Measurements from ENCODE around the gene SMIM29. TPM values are rescaled to one million over a fixed set of nuclear protein-coding genes. Genes with fewer than 3 reads are reported as not detected.
A peak's percentile ranks its signal among the peaks of the same experiment; 100 is the strongest.

Gene SMIM29
- total RNA-seq, 1 donor from 2014 or later = 13.9 TPM

- H3K79me2 ChIP-seq (ENCODE audit: insufficient read depth, low read length) = peaks cover 31% of the 10 kb centered on the region
- no peaks in the 10 kb centered on the region for H3K36me3 ChIP-seq (ENCODE audit: insufficient read depth, low read length)
- peak overlapping the region; percentile 71 for H3K27ac Mint-ChIP-seq (ENCODE audit: unreplicated experiment)
- no peaks in the 10 kb centered on the region for H3K9me3 Mint-ChIP-seq (ENCODE audit: unreplicated experiment)
- no peaks in the 10 kb centered on the region for H3K36me3 Mint-ChIP-seq (ENCODE audit: low read depth, unreplicated experiment)
- TF ChIP-seq CTCF (IDR thresholded peaks at IDR 0.05; ENCODE audit: insufficient read depth, low read depth, low read length) (no peak), EZH2 (IDR thresholded peaks at IDR 0.05; ENCODE audit: insufficient read depth, low read length) (no peak)
- peak overlapping the region; percentile 85 for H3K4me2 ChIP-seq (ENCODE audit: low read length)
- H3K27ac ChIP-seq (ENCODE audit: low read depth, low read length) = peak overlapping the region; percentile 81
- no peak overlapping the region for H2AFZ ChIP-seq (ENCODE audit: low read depth, low read length)
- DNase-seq (ENCODE audit: low read depth) (peak; percentile 85), FAIRE-seq (no peak)
- peaks cover 33% of the 10 kb centered on the region for H3K4me1 ChIP-seq (ENCODE audit: insufficient read depth, low read length)
- H3K9me3 ChIP-seq (ENCODE audit: insufficient read depth, low read depth, low read length) = no peaks in the 10 kb centered on the region
- no peaks in the 10 kb centered on the region for H3K27me3 ChIP-seq (ENCODE audit: insufficient read depth, low read length)
- peak overlapping the region; percentile 75 for H3K4me3 Mint-ChIP-seq (ENCODE audit: unreplicated experiment)
- peaks cover 1% of the 10 kb centered on the region for H3K4me1 Mint-ChIP-seq (ENCODE audit: low read depth, unreplicated experiment)
- peak overlapping the region; percentile 62 for H3K4me3 ChIP-seq (ENCODE audit: insufficient read depth, low read depth, low read length)
- H3K27me3 Mint-ChIP-seq (ENCODE audit: low read depth, unreplicated experiment) = no peaks in the 10 kb centered on the region
- peak overlapping the region; percentile 71 for H3K9ac ChIP-seq (ENCODE audit: low read length)
- H4K20me1 ChIP-seq (ENCODE audit: insufficient read depth, low read length) = peaks cover 21% of the 10 kb centered on the region
Measured at GRCh38 chr6:34235307-34236130, 13.3 kb downstream of the SMIM29 start.

- peaks cover 14% of the 10 kb centered on the region for H4K20me1 ChIP-seq (ENCODE audit: insufficient read depth, low read length)
- Mint-ChIP-seq H3K4me1 (ENCODE audit: low read depth, unreplicated experiment) (peaks cover 3% of the 10 kb centered on the region), H3K27me3 (ENCODE audit: low read depth, unreplicated experiment) (no peaks in the 10 kb centered on the region), H3K27ac (ENCODE audit: unreplicated experiment) (no peak overlapping the region), H3K36me3 (ENCODE audit: low read depth, unreplicated experiment) (no peaks in the 10 kb centered on the region), H3K9me3 (ENCODE audit: unreplicated experiment) (no peaks in the 10 kb centered on the region), H3K4me3 (ENCODE audit: unreplicated experiment) (no peak overlapping the region)
- no peak overlapping the region for H2AFZ ChIP-seq (ENCODE audit: low read depth, low read length)
- no peak overlapping the region for H3K4me3 ChIP-seq (ENCODE audit: insufficient read depth, low read depth, low read length)
- FAIRE-seq (no peak), DNase-seq (ENCODE audit: low read depth) (no peak)
- no peaks in the 10 kb centered on the region for H3K9me3 ChIP-seq (ENCODE audit: insufficient read depth, low read depth, low read length)
- H3K4me1 ChIP-seq (ENCODE audit: insufficient read depth, low read length) = peaks cover 25% of the 10 kb centered on the region
- no peaks in the 10 kb centered on the region for H3K36me3 ChIP-seq (ENCODE audit: insufficient read depth, low read length)
- H3K27ac ChIP-seq (ENCODE audit: low read depth, low read length) = no peak overlapping the region
- no peaks in the 10 kb centered on the region for H3K27me3 ChIP-seq (ENCODE audit: insufficient read depth, low read length)
- H3K79me2 ChIP-seq (ENCODE audit: insufficient read depth, low read length) = peaks cover 24% of the 10 kb centered on the region
- no peak overlapping the region for H3K9ac ChIP-seq (ENCODE audit: low read length)
- no peak overlapping the region for H3K4me2 ChIP-seq (ENCODE audit: low read length)
- TF ChIP-seq CTCF (IDR thresholded peaks at IDR 0.05; ENCODE audit: insufficient read depth, low read depth, low read length) (no peak), EZH2 (IDR thresholded peaks at IDR 0.05; ENCODE audit: insufficient read depth, low read length) (no peak)
Measured at GRCh38 chr6:34234667-34235306, 14.0 kb downstream of the SMIM29 start.
